Stimulated activated naive CD8-positive, alpha-beta T cell treated with anti-CD3 and anti-CD28 coated beads, Interleukin-15, Interleukin-2, amounts not matched to agents 100 U/mL and 50 U/mL, for 24 hours (primary cell): ENCODE measurements around the gene PRSS8.

Experiments used
- ATAC-seq: fragments of 150-1000 bp; cut with Tn5 transposase; one replicate; pipeline ENCODE4 v1.10.0; 2021
- DNase-seq: peaks from one replicate; pipeline ENCODE4 v3.0.0; 2021

Gene PRSS8

DNA sequence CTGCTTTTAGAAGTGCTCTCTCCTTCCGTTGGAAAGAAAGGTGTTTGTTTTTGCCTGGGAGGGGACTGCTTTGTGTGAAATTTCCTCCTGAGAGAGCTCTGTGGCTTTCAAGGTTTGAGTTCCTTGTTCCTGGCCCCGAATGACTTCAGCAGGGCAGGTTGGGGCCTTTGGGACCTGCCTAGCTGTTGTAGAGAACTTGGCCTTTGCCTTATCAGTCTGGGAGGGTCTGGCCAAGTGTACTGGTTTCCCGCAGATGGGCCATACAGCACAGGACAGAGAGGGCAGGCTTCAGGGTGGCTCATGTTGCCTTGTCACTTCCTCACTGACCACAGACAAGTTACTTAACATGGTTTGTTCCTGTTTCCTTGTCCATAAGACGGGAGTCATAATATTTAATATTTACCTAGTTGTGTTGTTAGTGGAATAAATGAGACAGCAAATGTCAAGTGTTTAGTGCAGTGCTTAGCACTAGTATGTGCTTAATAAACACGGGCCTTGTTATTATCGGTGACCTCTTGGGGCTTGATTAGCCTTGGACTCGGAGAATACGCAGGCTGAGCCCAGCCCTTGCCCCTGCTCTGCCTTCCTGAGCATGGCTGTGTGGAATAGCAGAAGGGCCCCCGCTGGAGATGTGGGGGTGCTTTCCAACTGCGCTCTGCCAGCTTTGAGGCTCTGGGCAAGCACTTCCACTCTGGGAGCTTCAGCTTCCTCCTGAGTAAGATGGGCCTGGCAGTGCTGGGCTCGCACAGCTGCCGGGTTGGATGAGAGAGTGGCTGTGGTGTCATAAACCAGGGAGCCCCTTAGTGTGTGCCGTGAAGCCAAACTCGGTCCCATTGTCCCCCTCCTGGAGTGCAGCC is 6.6 kb downstream of the PRSS8 start:
- DNase-seq: no peak
- no peak for ATAC-seq

DNA sequence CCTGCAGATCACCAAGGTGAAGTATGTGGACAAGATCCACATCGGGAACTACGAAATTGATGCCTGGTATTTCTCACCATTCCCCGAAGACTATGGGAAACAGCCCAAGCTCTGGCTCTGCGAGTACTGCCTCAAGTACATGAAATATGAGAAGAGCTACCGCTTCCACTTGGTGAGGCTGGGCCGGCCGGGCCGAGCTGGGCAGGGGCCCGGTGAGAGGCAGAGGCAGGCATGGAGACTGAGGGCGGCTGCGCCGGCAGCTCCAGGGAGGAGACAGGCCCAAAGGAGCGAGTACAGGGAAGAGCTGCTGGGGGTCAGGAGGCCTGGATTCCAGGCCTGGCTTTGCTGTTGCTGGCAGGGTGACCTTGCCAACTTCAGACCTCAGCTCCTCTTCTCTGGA is 8.3 kb downstream of the PRSS8 start:
- DNase-seq (no peak), ATAC-seq (no peak)

DNA sequence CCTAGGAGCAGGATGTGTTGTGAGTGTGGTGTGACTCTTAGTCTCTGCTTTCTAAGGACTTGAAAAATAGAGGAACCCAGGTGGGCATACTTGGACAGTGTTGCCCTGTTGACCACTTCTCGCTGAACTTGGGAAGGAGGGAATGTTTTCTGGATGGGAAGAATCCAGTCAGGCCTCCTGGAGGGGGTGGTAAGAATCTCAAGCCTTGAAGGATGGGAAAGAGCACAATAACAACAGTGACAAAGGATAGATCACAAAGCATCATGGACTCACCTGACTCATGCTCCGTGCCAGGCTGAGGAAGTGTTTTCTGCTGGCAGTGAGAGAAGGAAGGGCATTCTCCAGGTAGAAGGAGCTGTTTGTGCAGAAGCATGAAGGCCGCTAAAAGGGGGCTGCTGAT is 9.7 kb downstream of the PRSS8 start:
- DNase-seq: no peak
- ATAC-seq: no peak

DNA sequence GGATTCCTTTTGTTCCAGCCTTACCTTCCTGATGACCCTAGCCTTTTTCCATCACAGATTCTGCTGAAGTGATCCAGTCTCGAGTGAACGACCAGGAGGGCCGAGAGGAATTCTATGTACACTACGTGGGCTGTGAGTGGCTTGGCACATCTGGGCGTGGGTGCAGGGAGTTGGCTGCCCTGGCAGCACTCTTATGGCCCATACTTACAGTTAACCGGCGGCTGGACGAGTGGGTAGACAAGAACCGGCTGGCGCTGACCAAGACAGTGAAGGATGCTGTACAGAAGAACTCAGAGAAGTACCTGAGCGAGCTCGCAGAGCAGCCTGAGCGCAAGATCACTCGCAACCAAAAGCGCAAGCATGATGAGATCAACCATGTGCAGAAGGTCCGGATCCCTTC is 15.4 kb downstream of the PRSS8 start:
- DNase-seq (no peak), ATAC-seq (no peak)

DNA sequence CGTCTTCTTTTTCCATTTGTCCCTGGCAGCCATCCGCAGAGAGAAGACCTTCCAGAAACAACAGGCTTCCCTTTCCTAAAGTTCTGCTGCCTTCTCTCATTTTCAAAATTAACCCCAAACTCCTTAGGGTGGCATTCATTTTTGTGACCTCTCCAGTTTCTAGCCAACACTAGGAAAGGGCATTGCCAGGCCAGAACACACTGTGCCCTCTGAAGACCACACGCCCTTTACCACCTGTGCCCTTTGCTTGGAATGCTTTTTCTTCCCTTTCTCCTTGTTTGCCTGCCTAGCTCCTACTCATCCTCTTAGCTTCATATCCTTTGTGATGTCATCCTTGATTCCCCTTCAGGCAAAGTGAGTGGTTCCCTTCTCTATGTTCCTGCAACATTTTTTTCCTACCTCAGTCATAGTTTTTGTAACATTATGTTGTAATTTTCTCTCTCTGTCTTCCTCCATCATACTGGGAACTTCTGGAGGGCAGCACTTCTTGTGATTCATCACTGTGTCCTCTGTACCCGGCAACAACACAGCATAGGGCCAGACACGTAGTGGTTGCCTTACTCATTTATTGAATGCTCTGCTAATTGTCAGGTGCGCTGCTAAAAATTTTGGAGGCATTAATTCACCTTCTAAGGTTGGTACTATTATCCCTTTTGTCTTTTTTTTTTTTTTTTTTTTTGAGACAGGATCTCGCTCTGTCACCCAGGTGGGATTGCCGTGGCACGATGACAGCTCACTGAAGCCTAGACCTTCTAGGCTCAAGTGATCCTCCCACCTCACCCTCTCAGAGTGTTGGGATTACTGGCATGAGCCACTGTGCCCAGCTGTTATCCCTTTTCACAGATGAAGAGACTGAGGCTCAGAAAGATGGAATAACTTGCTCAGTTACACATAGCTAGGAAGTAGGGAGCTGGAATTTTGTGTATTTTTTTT is 17.0 kb downstream of the PRSS8 start:
- ATAC-seq (no peak), DNase-seq (no peak)

DNA sequence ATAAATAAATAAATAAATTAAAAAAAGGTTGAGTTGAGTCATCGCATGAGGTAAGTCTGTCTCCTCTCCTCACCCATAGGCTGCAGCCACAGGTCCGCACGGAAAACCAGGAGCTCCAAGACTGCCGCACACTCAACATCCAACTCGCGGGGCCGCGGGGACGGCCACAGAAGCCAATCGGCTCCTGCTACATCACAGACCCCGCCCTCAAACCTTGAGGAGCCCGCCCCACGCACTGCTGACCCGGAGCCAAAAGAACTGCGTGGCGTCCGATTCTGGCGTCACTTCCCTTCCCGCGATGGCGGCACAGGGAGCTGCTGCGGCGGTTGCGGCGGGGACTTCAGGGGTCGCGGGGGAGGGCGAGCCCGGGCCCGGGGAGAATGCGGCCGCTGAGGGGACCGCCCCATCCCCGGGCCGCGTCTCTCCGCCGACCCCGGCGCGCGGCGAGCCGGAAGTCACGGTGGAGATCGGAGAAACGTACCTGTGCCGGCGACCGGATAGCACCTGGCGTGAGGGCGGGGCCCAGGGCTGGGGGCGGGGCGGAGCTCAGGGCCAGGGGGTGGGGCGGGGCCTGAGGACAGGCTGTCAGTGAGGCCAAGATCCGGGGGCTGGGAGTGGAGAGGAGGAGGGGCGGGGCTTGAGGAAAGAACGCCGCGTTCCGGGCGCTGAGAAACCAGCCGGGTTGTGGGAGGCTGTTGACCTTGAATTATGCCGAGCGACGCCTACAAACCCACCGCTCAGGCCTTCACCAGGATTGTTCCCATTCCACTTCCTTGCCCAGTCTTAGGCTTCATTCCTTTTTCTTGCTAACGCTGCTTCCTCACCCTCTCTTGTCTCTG is 17.9 kb downstream of the PRSS8 start, which contains the start of gene KAT8:
TSS of gene KAT8 (plus strand) at position 281 of the 839 bp plus-strand sequence. CDS start at position 299, 18 bp downstream.
- ATAC-seq (peak; percentile 94), DNase-seq (peak; percentile 98)

DNA sequence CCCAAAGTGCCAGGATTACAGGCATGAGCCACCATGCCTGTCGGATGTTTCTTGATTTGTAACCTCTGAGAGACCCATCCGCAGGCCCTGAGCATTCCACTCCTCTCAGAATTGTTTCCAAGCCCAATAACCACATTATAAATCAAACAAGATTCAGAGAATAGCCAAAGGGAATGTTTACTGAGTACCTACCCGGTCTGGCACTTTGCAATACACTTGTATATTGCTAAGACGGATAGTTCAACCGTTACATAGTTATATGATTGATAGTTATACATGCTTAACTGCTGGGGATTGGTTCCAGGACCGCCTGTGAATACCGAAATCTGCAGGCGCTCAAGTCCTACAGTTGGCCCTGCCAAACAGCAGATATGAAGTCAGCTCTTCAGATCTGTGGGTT is 21.1 kb downstream of the PRSS8 start:
- no peak for ATAC-seq

DNA sequence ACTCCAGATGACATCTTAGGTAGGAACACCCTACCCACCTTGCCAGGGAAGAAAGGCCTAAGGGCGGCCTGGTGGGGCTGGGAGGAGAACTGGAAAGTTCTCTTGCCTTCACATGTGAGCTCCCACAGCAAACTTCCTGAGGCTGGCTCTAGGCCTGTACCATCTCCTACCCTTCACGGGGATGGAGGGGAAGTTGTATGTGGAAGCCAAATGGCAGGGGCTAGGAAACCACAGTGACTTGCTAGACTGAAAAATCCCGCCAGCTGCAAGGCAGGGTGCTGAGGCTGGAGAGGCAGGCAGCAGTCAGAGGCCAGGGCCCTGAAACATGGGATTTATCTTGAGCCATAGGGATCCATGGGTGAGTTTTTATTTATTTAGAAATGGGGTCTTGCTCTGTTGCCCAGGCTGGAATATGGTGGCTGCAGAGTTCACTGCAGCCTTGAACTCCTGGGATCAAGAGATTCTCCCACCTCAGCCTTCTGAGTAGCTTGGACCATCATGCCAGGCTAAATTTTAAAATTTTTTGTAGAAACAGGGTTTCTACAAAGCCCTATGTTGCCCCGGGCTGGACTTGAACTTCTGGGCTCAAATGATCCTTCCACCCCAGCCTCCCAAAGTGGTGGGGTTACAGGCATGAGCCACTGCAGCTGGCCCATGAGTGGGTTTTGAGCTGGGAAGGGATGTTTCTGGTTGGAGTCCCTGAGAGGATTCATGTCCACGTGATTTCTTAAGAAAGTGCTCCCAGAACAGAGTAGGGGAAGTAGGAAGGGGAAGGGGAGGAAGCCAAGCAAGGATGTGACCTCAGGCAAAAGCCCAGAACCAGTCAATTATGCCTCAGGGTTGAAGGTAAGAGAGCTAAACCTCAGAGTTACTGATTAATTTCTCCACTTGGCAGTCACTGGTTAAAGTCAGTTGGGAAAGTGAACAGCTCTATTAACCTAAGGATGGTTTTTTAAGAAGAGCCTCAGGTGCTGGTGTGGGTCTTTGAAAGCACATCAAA is 22.1 kb downstream of the PRSS8 start:
- DNase-seq (no peak), ATAC-seq (no peak)

More for the DNA sequence above, 21.1 kb downstream of the PRSS8 start:
- no peak for DNase-seq

DNA sequence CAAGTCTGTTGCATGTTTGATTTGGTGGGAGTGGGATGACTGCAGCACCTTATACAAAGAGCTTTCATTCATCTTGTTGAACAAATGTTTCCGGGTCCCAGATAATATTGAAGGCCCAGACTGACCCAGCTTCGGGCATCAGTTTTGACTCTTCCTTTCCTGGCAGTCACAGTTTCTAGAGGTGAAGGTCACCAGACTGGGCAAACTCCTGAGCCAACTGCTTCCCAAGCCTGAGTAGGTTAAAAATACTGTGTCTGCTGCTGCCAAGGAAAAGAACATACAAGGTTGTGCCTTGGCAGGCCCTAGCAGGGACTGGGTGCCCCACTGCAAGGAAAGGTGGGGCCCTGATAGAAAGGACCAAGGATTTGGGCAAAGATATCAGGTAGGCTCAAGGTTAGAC is 22.8 kb downstream of the PRSS8 start:
- ATAC-seq: no peak
- no peak for DNase-seq

DNA sequence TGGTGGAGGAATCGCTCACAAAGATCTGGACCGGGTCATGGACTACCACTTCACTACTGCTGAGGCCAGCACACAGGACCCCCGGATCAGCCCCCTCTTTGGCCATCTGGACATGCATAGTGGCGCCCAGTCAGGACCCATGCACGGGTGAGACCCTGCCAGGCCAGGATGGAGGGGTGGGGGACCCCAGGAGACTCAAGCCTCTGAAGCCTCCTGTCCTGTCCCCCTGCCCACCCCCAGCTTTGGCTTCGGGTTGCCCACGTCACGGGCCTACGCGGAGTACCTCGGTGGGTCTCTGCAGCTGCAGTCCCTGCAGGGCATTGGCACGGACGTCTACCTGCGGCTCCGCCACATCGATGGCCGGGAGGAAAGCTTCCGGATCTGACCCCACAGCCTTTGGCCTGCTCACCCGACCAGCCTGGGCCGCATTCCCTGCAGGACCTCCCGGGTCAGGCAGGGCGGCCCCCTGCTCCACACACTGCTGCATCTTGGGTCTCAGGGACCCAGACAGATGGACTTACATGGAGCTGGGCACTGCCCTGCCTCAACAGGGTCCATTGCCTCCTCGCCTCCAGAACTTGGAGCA is 23.6 kb downstream of the PRSS8 start:
- DNase-seq (no peak), ATAC-seq (no peak)

DNA sequence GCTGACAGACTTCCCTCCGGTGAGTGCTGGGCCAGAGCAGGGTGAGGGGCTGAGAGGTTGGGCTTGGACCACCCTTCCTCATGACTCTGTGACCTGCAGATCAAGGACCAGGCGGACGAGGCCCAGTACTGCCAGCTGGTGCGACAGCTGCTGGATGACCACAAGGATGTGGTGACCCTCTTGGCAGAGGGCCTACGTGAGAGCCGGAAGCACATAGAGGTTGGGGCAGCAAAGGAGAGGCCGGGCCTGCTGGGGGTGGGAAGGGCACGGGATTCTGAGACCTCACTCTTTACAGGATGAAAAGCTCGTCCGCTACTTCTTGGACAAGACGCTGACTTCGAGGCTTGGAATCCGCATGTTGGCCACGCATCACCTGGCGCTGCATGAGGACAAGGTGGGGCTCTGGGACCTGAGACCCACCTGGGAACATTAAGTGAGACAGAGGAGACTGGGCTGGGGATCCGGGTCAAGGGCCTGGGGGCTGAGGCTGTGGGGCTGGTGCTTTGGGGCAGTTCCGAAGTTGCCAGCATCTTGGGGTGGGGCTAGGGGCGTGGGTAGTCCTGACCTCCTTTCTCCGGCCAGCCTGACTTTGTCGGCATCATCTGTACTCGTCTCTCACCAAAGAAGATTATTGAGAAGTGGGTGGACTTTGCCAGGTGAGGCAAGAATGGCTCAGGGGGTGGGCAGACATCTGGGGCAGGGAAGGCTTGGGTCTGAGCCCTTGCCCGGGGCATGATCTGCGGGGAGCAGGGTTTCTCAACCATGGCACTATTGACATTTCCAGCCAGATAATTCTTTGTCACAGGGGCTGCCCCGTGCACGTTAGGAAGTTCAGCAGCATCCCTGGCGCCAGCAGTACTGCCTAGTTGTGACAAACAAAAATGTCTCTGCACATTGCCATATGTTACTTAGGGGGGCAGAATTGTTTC is 25.2 kb downstream of the PRSS8 start:
- ATAC-seq: no peak
- DNase-seq: no peak

DNA sequence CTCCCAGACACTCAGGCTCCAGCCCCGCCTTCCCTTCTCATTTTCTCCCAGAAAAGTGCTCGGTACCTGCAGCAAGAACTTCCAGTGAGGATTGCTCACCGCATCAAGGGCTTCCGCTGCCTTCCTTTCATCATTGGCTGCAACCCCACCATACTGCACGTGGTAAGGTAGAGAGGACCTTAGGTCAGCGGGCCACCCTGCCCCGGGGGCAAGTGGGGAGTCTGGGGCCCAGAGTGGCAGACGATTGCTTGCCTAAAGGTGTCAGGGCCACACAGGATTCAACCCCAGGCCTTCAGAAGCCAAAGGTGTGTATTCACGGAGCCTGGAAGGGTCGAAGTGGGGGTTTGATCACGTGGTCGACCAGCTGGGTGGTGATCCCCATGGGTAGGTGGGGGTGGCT is 25.9 kb downstream of the PRSS8 start:
- DNase-seq: no peak
- ATAC-seq: no peak

DNA sequence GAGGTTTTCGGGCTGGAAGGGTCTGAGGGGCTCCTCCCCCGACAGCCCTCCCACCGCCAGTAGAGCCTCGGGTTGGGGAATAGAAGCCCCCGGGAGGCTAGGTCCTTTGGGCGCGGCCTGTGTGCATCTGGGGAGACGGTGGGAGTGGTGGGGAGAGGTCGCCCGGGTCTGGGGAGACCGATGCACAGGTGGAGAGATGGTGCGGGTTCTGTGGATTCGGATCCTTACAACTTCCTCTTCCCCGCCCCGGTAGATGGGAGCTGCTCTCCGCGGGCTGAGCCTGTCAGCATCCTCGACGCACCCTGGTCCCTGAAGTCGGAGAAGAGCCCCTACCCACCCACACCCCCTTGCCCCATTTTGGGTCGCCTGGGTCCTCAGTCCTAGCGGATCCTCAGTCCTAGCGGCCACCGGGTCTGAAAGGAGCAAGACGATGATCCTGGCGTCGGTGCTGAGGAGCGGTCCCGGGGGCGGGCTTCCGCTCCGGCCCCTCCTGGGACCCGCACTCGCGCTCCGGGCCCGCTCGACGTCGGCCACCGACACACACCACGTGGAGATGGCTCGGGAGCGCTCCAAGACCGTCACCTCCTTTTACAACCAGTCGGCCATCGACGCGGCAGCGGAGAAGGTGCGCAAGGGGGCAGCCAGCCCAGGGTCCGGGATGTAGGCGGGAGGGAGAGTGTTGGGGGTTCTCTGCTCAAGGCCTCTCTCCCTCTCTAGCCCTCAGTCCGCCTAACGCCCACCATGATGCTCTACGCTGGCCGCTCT is 26.6 kb downstream of the PRSS8 start:
- DNase-seq (no peak), ATAC-seq (no peak)

DNA sequence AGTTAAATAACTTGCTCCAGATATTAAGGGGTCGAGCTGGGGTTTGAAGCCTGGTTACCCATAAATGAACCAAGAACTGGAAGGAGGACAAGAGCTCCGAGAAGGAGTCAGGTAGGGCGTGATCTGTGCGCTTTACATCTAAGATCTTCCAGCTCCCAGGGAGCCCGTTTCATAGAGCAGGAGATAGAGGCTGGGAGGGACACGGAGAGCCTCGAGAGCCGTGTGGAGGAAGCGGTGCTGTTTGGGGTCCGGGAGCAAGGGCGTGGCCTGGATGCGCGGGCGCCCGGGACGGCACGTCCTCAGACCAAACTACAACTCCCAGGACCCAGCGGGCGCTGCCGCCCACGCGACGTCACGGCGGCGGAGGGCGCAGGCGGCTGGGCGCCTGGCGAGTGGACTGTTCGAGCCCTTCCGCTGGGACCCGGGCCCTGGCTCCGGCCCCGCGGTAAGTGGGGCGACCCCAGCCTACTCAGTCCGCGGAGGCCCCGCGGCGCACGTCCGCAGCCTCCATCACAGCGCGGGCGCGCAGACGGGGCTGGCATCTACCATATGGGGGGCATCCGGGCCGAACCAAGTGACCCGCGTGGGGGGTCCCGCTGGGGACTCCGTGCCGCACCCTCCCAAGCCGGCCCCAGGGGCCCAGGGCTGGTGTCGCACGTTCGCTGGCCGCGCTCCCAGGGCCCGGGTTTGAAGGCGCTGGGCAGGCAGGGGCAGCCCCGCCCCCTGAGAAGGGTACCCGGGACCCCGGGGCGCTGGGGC is 27.3 kb downstream of the PRSS8 start, which contains the start of gene BCKDK:
TSS of gene BCKDK (plus strand) at position 352 of the 759 bp plus-strand sequence. CDS start 838 bp downstream, outside the sequence.
- ATAC-seq: peak; percentile 83

DNA sequence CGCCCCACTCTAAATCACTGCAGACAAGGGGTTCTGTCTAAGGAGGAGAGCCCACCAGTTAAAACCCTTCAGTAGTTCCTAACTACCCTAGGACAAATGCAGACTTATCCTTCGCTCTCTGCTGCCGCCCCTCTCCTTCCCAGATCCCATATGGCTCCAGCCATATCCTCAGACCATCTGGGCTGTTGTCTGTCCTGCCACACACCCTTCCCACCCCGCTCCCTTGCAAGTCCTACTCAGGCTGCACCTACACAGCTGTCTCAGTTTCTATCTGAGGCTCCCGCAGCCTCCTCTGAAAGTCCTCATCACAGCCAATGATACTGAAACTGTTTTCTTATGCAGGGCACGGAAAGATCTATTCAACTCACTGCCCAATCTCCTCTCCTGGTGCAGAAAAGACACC is 28.1 kb downstream of the PRSS8 start:
- peak; percentile 78 for ATAC-seq

More for the DNA sequence above, 27.3 kb downstream of the PRSS8 start, which contains the start of gene BCKDK:
- DNase-seq: peak; percentile 87

DNA sequence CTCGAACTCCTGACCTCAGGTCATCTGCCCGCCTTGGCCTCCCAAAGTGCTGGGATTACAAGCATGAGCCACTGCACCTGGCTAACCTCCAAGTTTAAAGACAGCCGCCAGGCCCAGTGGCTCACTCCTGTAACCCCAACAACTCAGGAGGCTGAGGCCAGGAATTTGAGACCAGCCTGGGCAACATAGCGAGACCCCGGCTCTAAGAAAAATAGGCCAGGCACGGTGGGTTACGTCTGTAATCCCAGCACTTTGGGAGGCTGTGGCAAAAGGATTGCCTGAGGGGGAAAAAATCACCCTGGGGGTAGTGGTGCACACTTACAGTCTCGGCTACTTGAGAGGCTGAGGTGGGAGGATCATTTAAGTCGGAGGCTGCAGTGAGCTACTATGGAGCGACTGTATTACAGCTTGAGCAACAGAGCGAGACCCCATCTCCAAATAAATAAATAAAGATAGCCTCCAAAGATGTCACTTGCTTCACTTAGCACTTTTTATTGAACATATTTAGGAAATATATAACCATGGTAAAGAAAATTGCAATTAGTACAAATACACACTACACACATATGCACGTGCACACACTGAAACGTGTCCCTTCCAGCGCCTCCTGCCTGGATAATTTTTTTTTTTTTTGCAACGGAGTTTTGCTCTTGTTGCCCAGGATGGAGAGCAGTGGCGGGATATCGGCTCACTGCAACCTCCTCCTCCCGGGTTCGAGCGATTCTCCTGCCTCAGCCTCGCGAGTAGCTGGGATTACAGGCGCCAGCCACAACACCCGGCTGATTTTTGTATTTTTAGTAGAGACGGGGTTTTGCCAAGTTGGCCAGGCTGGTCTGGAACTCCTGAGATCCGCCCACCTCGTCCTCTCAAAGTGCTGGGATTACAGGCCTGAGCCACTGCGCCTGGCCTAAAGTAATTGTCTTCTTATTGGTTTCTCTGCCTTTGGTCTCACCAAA is 28.7 kb downstream of the PRSS8 start:
- DNase-seq (no peak), ATAC-seq (no peak)

More for the DNA sequence above, 28.1 kb downstream of the PRSS8 start:
- peak; percentile 56 for DNase-seq
